HepG2 (cell line): Measurements from ENCODE around the gene MAOB. TPM values are rescaled to one million over a fixed set of nuclear protein-coding genes. Genes with fewer than 3 reads are reported as not detected.

ENCODE experiments used
- CC2D1A ChIP-seq: sonication (generic); formaldehyde crosslinking; IDR thresholded peaks from 2 replicates; pipeline ENCODE4 v1.8.1; 2023; ENCODE audit warnings: mild to moderate bottlenecking, missing genetic modification reagents
- CREM ChIP-seq, 2 experiments: sonication (generic) in 1 of 2; formaldehyde crosslinking in 1 of 2; IDR thresholded peaks; 2 replicates each; pipeline versions ENCODE4 v1.4.0 to v1.6.1; 2016 to 2020; ENCODE audit warnings: antibody characterized with exemption in 1 of 2, mild to moderate bottlenecking in 1 of 2, missing genetic modification reagents in 1 of 2
- GATAD1 ChIP-seq: IDR thresholded peaks from 2 replicates; pipeline ENCODE4 v1.6.1; 2016; ENCODE audit warnings: missing genetic modification reagents, missing compliant biosample characterization
- GPBP1L1 ChIP-seq: sonication (generic); formaldehyde crosslinking; IDR thresholded peaks from 2 replicates; pipeline ENCODE4 v1.5.0; 2020; ENCODE audit warnings: mild to moderate bottlenecking, missing genetic modification reagents
- MATR3 ChIP-seq: sonication (generic); formaldehyde crosslinking; IDR thresholded peaks from 2 replicates; pipeline ENCODE4 v1.4.0; 2020; ENCODE audit warnings: missing genetic modification reagents
- MLLT10 ChIP-seq: sonication (generic); formaldehyde crosslinking; IDR thresholded peaks from 2 replicates; pipeline ENCODE4 v1.4.0; 2020; ENCODE audit warnings: missing genetic modification reagents
- NCOR1 ChIP-seq: fragments of 200-600 bp; sonication (generic); IDR thresholded peaks from 2 replicates; pipeline ENCODE4 v1.7.0; 2017; ENCODE audit warnings: antibody characterized with exemption, low read length, borderline replicate concordance
- PHF8 ChIP-seq: sonication (generic); formaldehyde crosslinking; IDR thresholded peaks from 2 replicates; pipeline ENCODE4 v1.5.0; 2020; ENCODE audit warnings: missing genetic modification reagents
- POLR2AphosphoS5 ChIP-seq: IDR thresholded peaks from 2 replicates; pipeline ENCODE4 v1.6.1; 2012; ENCODE audit warnings: low read depth, low read length
- RFX1 ChIP-seq: fragments of 450-650 bp; IDR thresholded peaks from 2 replicates; pipeline ENCODE4 v1.6.1; 2017
- SNAPC2 ChIP-seq: sonication (generic); formaldehyde crosslinking; IDR thresholded peaks from 2 replicates; pipeline ENCODE4 v1.8.1; 2022; ENCODE audit warnings: mild to moderate bottlenecking, missing genetic modification reagents
- SNAPC5 ChIP-seq: sonication (generic); formaldehyde crosslinking; IDR thresholded peaks from 2 replicates; pipeline ENCODE4 v1.8.1; 2023; ENCODE audit warnings: mild to moderate bottlenecking, missing genetic modification reagents, borderline replicate concordance
- ZBTB14 ChIP-seq: sonication (generic); formaldehyde crosslinking; IDR thresholded peaks from 2 replicates; pipeline ENCODE4 v1.4.0; 2020; ENCODE audit warnings: missing genetic modification reagents
- ZNF205 ChIP-seq: IDR thresholded peaks from 2 replicates; pipeline ENCODE4 v1.6.1; 2018; ENCODE audit warnings: missing biosample characterization, missing genetic modification reagents
- ZNF292 ChIP-seq: sonication (generic); formaldehyde crosslinking; IDR thresholded peaks from 2 replicates; pipeline ENCODE4 v1.8.1; 2022; ENCODE audit warnings: mild to moderate bottlenecking, low read depth, missing genetic modification reagents, borderline replicate concordance
- ZNF383 ChIP-seq: sonication (generic); formaldehyde crosslinking; IDR thresholded peaks from 2 replicates; pipeline ENCODE4 v1.4.0; 2020; ENCODE audit warnings: missing genetic modification reagents, mild to moderate bottlenecking, borderline replicate concordance
- ZNF407 ChIP-seq: sonication (generic); formaldehyde crosslinking; IDR thresholded peaks from one replicate; pipeline ENCODE4 v1.5.1; 2020; ENCODE audit warnings: mild to moderate bottlenecking, missing genetic modification reagents; ENCODE audit errors: not compliant biosample characterization
- ZNF589 ChIP-seq: sonication (generic); formaldehyde crosslinking; conservative IDR thresholded peaks from 2 replicates; pipeline ENCODE4 v1.8.0; 2022; ENCODE audit warnings: mild to moderate bottlenecking, moderate library complexity, missing genetic modification reagents
- ZNF652 ChIP-seq: IDR thresholded peaks from 2 replicates; pipeline ENCODE4 v1.6.1; 2016; ENCODE audit warnings: low read depth, borderline replicate concordance
- polyA plus RNA-seq, 8 experiments: library from polyadenylated mRNA; depleted of rRNA in 3 of 8; stranded (reverse) in 7 of 8; unstranded in 1 of 8; fragments of >200 nt; fragmentation: Illumina TruSeq in 4 of 8; extraction: Trizol in 4 of 8; gene quantifications; 2 replicates each; pipeline versions ENCODE4 v1.2.1 to v1.2.3, GENCODE V29; 2011 to 2016; ENCODE audit warnings: low read depth in 4 of 8, missing spikeins in 1 of 8, mixed read lengths in 1 of 8; ENCODE audit not compliant: insufficient read depth in 1 of 8
- total RNA-seq, 5 experiments: library from RNA; depleted of rRNA; stranded (reverse); fragments of >200 nt; fragmentation: Illumina TruSeq; extraction: Trizol; gene quantifications; 2 replicates each; pipeline ENCODE4 v1.2.3, GENCODE V29; 2016; ENCODE audit warnings: low read depth in 1 of 5

Gene MAOB
- total and polyA plus RNA-seq, 2 of the 13 experiments (the other 11 are each of a cell fraction or from before 2014, with no cell fraction given), result 11.0 to 19.0 TPM

- no peak for TF ChIP-seq ZBTB14 (CRISPR knock-in tag)
- TF ChIP-seq CC2D1A (CRISPR knock-in tag), result no peak
- TF ChIP-seq SNAPC5 (CRISPR knock-in tag), result no peak
- TF ChIP-seq NCOR1, result peak; percentile 74; the same call in 1 of the 2 replicates
- TF ChIP-seq ZNF652 (CRISPR knock-in tag), result no peak
- no peak for TF ChIP-seq ZNF589
- TF ChIP-seq ZNF205 (CRISPR knock-in tag), result no peak
- TF ChIP-seq GPBP1L1 (CRISPR knock-in tag), result no peak
- TF ChIP-seq PHF8 (CRISPR knock-in tag), result peak; percentile 61; the same call in 1 of the 2 replicates
- no peak for TF ChIP-seq GATAD1
- 0 out of 2 replicates have a peak, but pooled peaks have one; percentile 43 for TF ChIP-seq SNAPC2 (CRISPR knock-in tag)
- no peak for TF ChIP-seq ZNF383
- TF ChIP-seq POLR2AphosphoS5, result no peak
- no peak for TF ChIP-seq MLLT10 (CRISPR knock-in tag)
- TF ChIP-seq ZNF407 (CRISPR knock-in tag), result no peak
- no peak for TF ChIP-seq RFX1
- peak; percentile 71; the same call in 1 of the 2 replicates for TF ChIP-seq ZNF292 (CRISPR knock-in tag)
- no peak for TF ChIP-seq MATR3 (CRISPR knock-in tag)
- peak; percentile 50; the same call in 1 of the 2 replicates for TF ChIP-seq CREM (IDR thresholded peaks at IDR 0.05)
- TF ChIP-seq CREM (CRISPR knock-in tag; IDR thresholded peaks at IDR 0.05), result no peak
Measured at GRCh38 chrX:43881410-43882293, 598 bp downstream of the MAOB start (continued).
